Placental epithelial cell (primary cell): Measurements from ENCODE around the gene PTCD3. TPM values are rescaled to one million over a fixed set of nuclear protein-coding genes. Genes with fewer than 3 reads are reported as not detected.

ENCODE experiments used
- small RNA-seq: library from RNA; depleted of rRNA; stranded (forward); fragments of <200 nt; gene quantifications from one replicate; pipeline ENCODE3, GENCODE V24; 2012
- total RNA-seq: library from RNA; depleted of rRNA; stranded (reverse); fragments of >200 nt; gene quantifications from 2 replicates; pipeline ENCODE4 v1.2.3, GENCODE V29; 2012

PTCD3 gene
- total RNA-seq = 55.7 and 84.4 TPM in 2 replicates

DNA sequence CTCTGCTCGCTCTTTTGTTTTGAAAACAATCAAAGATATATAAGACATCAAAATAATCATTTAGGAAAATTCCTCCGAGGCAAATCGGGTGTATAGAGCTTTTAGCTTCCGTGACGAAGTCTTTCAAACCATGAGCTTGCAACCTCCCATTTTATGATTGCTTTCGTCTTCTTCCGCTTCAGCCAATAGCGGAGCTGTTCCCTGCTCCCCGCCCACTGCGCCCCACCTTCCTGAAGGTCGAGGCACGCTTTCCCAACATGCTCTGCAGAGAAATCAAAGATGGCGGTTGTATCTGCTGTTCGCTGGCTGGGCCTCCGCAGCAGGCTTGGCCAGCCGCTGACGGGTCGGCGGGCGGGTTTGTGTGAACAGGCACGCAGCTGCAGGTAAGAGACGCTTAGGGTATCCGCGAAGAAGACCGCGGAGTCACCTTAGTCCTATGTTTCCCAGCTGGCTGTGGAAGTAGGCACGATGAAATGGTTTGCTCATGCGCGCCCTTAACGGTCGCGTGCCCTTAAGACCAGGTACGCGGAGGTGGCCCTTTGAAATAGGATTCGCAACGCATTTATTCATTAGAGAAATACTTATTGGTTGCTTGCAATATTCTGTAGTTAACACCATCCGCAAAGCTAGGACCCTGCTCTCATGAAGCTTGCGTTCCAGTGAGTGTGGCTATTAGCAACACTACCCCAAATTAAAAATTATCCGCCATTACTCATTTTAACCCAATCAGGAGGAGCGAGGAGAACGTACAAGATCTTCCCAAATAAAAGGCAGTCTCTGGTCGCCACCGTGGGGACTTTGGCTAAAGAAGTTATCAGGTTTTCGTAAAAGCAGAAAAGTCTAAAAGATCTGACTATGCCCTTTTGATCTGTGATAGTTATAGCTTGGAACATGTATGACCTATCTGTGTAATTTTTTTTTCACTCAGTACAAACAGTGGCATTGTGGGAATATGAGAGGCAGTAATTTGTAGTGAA is at the start of gene PTCD3:
TSS of gene PTCD3 (plus strand) at position 267 of the 977 bp plus-strand sequence. CDS start at position 280, 13 bp downstream.

DNA sequence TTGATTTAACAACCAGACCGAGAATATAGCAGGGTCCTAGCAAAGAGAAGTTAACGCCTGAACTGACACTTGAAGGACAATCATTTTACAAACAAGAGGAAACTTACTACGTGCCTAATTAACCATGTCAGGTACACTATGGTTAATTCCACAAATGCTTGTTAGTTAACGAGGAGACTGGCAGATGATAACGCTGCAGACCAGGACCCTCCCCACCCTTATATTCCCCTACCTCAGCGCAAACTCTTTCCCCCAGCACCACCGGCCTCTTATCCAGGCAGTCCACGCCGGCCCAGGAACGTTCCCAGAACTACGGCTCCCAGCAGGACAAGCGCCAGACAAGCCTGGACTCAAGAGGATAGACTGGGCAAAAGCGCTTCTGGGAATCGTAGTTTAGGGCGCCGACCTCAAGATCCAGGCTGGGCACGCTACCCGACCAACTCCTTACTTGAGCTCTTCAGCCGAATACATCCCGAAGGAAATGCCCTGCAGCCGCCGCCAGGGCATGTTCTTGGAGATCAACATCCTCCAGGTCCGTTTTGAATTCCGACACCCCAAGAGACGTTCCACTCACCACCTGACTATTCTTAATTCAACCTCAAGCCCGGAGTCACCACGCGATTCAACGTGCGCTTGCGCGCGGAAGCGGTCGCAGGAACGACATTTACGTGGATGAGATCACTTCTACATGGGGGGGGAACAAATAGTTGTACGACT is 625 bp upstream of the PTCD3 start, which contains the start of gene POLR1A:
TSS of gene POLR1A (minus strand) at position 635 of the 717 bp plus-strand sequence. CDS start at position 525, 110 bp downstream.

Small RNA genes lying within 50 kb of the gene (small RNA-seq; reads per million reads assigned to genes)
- gene RF00019 (not detected), gene SNORD94 (44.7 reads per million, percentile 97 among the genes with 10 or more reads in this experiment)

Other genes with a start within 250 kb of the PTCD3 start
- gene ST3GAL5, start 217.2 kb upstream of the PTCD3 start, total RNA-seq = 0.33 and 0.39 TPM in 2 replicates
- 10.6 and 25.1 TPM in 2 replicates for gene POLR1A, start 349 bp upstream of the PTCD3 start, total RNA-seq
- gene IMMT, start 89.2 kb downstream of the PTCD3 start, total RNA-seq = 55.7 and 71.9 TPM in 2 replicates
- 9.0 and 33.6 TPM in 2 replicates for gene MRPL35, start 93.2 kb downstream of the PTCD3 start, total RNA-seq
- gene REEP1, start 231.4 kb downstream of the PTCD3 start, total RNA-seq = under 0.01 and 0.65 TPM in 2 replicates